Naive thymus-derived CD8-positive, alpha-beta T cell (primary cell): ENCODE results near the gene SLC35B2. TPM values are rescaled to one million over a fixed set of nuclear protein-coding genes. Genes with fewer than 3 reads are reported as not detected.

Source experiments
- ATAC-seq, 2 donors: fragments of 150-1000 bp; cut with Tn5 transposase in 1 of 2; sonication (Bioruptor Pico), chemical (Tn5 transposase) in 1 of 2; 1 replicate in 1 of 2; 2 replicates in 1 of 2; pipeline ENCODE4 v1.10.0; 2021; ENCODE audit warnings: mild to moderate bottlenecking in 2 of 2, moderate library complexity in 2 of 2
- POLR2A ChIA-PET: fragments of 350-600 bp; sonication (Branson Sonifier 250); formaldehyde crosslinking; loops from one replicate; lab custom pipeline; 2021; ENCODE audit warnings: antibody characterized with exemption; lab: Charles Lee
- DNase-seq, 10 donors: peaks; one replicate each; pipeline versions ENCODE4 v3.0.0 to v3.0.0-alpha.2; 2020 to 2022
- H3K27ac Mint-ChIP-seq, 10 donors: one replicate each; pipeline ENCODE4 v1.8.0; 2020 to 2022; ENCODE audit warnings: mild to moderate bottlenecking in 10 of 10, mixed read lengths in 10 of 10, moderate library complexity in 4 of 10, inconsistent platforms in 1 of 10
- H3K27me3 Mint-ChIP-seq, 5 donors: one replicate each; pipeline ENCODE4 v1.8.0; 2021 to 2022; ENCODE audit warnings: mixed read lengths in 5 of 5
- H3K36me3 Mint-ChIP-seq, 3 donors: one replicate each; pipeline ENCODE4 v1.8.0; 2020 to 2022; ENCODE audit warnings: mixed read lengths in 3 of 3, mild to moderate bottlenecking in 2 of 3, inconsistent platforms in 1 of 3
- H3K4me1 Mint-ChIP-seq, 4 donors: one replicate each; pipeline ENCODE4 v1.8.0; 2021 to 2022; ENCODE audit warnings: mixed read lengths in 4 of 4
- H3K4me3 Mint-ChIP-seq, 10 donors: one replicate each; pipeline ENCODE4 v1.8.0; 2020 to 2022; ENCODE audit warnings: mild to moderate bottlenecking in 10 of 10, mixed read lengths in 10 of 10, moderate library complexity in 6 of 10, inconsistent platforms in 1 of 10
- H3K9me3 Mint-ChIP-seq, 9 donors: one replicate each; pipeline ENCODE4 v1.8.0; 2020 to 2022; ENCODE audit warnings: mixed read lengths in 9 of 9, mild to moderate bottlenecking in 3 of 9, inconsistent platforms in 1 of 9, moderate library complexity in 1 of 9
- polyA plus RNA-seq, 3 donors: library from polyadenylated mRNA; unstranded; fragments of 300-500 nt; fragmentation: Illumina TruSeq; gene quantifications; one replicate each; pipeline ENCODE4 v1.2.3, GENCODE V29; 2021
- total RNA-seq, 8 experiments: library from RNA in 2 of 8; stranded (reverse) in 2 of 8; gene quantifications; one replicate each; pipeline ENCODE4 v1.2.3 and lab custom pipeline; 2021 to 2026

SLC35B2 gene
- total and polyA plus RNA-seq, 5 experiments from 2014 or later = 18.0 to 40.1 (median 31.9) TPM

- Mint-ChIP-seq H3K36me3 (peaks cover 8 to 53% (median 22%) of the 10 kb centered on the region in 3 donors), H3K27ac (peak overlapping the region; percentile 78 to 94 (median 92)), H3K4me3 (peak overlapping the region; percentile 78 to 97 (median 88)), H3K27me3 (no peaks in the 10 kb centered on the region), H3K4me1 (peaks cover 41 to 85% (median 64%) of the 10 kb centered on the region in 4 donors), H3K9me3 (no peaks in the 10 kb centered on the region)
- POLR2A ChIA-PET = interaction anchor here (0.5 to 5.9 kb wide), 14 partner anchors 8 to 215 kb away, joined by 3 to 156 read pairs (median 4); partner anchors contain the start of genes AARS2, CDC5L, HSP90AB1 and TMEM151B
- DNase-seq (peak in 5 of 10 donors; percentile 50 to 70 (median 59)), ATAC-seq (peak; percentile 20 to 33)
Observed at GRCh38 chr6:44255871-44256774, 1.2 kb downstream of the SLC35B2 start.

DNA sequence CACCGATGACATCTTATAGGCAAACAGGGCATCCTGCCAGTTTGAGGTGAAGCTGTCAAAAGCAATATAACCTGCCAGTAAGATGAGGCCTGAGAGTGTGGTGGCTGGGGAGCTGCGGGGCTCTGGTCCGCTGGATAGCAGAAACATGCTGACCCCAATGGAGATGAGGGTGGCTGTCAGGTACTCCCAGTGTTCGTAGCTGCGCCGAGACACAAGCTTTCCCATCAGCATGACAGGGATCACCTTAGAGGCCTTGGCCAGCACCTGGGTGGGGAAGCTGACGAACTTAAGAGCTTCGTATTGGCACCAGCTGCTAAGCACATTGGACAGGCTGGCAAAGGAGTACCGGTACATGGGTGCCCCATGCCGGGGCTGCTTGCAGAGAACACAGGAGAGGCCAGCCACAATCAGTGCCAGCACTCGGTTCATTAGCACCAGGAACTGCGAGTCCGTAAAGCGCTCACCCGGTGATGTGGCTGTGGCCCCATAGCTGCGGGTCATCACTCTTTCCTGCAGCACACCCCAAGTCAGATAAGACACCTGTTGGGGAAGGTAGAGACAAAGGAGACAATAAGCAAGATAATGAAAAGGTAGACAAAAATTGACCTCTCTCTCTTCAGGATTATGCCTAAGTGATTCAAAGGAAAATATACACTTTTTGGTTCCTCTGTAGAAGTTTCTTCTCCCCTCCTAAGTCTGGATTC lies 2.1 kb downstream of the SLC35B2 start:
- H3K27me3 Mint-ChIP-seq = no peaks in the 10 kb centered on the region
- ATAC-seq (no peak), DNase-seq (no peak)
- peak overlapping the region; percentile 78 to 97 (median 88) for H3K4me3 Mint-ChIP-seq
- no peaks in the 10 kb centered on the region for H3K9me3 Mint-ChIP-seq
- H3K36me3 Mint-ChIP-seq = peaks cover 8 to 61% (median 25%) of the 10 kb centered on the region in 3 donors
- POLR2A ChIA-PET = interaction anchor here (0.5 to 5.9 kb wide), 3 partner anchors 9 to 39 kb away, joined by 4 to 156 read pairs (median 7); partner anchors contain the start of gene HSP90AB1
- peak overlapping the region; percentile 71 to 94 (median 92) for H3K27ac Mint-ChIP-seq
- peaks cover 44 to 83% (median 70%) of the 10 kb centered on the region in 4 donors for H3K4me1 Mint-ChIP-seq

DNA sequence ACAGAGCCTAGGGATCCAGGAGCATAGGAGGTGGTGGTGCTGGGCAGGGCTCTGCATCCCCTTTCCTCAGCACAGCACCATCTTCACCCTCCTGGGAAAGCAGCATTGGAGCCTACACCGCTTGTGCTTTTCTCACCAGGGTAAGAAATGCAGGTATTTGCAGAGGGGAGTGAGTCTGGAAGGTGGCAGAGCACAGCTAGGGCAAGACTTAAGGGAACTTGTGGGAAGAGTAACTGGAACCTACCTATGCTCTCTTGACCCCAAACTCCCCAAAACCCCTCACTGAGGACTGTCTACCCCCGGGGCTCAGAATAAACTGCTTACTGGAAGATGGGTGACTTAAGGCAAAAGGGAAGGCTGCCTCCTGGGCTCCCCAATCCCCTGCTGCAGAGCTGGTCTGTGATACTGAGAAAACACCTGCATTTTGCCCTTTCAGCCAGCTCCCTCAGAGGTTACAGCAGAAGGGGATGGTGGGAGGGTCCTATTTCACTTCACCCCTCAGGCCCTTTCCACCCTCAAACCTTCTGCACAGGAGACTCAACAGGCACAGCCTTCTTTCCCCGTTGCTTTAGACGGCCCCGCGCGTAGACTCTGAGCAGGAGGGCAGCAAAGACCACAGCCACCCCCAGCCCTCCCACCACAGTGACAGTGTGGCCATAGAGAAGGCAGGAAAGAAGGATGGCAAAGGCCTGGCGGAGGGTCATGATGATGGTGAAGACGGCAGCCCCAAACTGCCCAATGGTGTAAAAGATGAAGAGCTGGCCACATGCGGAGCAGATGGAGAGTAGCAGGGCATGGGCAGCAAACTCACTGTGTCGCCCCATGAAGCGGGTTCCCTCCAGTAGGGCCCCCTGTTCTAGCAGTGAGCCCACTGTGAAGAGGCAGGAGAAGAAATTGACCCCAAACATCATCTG lies 2.9 kb downstream of the SLC35B2 start:
- Mint-ChIP-seq H3K27me3 (no peaks in the 10 kb centered on the region), H3K4me3 (peak overlapping the region in 6 of 10 donors; percentile 22 to 85 (median 71)), H3K36me3 (peaks cover 8 to 69% (median 27%) of the 10 kb centered on the region in 3 donors), H3K9me3 (no peaks in the 10 kb centered on the region), H3K27ac (peak overlapping the region in 9 of 10 donors; percentile 19 to 93 (median 74)), H3K4me1 (peaks cover 50 to 87% (median 78%) of the 10 kb centered on the region in 4 donors)
- POLR2A ChIA-PET = interaction anchor here (0.5 to 5.9 kb wide), 6 partner anchors 8 to 1507 kb away, joined by 3 to 156 read pairs (median 3); partner anchors contain the start of gene HSP90AB1
- ATAC-seq = no peak
- DNase-seq = no peak

GRCh38 chr6:44253307-44254101 lies 3.8 kb downstream of the SLC35B2 start:
- peak in 8 of 10 donors; percentile 49 to 71 (median 54) for DNase-seq
- peak overlapping the region in 2 of 10 donors; percentile 18 to 62 for H3K4me3 Mint-ChIP-seq
- no peaks in the 10 kb centered on the region for H3K27me3 Mint-ChIP-seq
- peaks cover 8 to 74% (median 32%) of the 10 kb centered on the region in 3 donors for H3K36me3 Mint-ChIP-seq
- POLR2A ChIA-PET = interaction anchor here (0.5 to 5.9 kb wide), 4 partner anchors 7 to 1506 kb away, joined by 3 to 156 read pairs (median 3); partner anchors contain the start of gene HSP90AB1
- H3K27ac Mint-ChIP-seq = peak overlapping the region in 9 of 10 donors; percentile 1 to 93 (median 45)
- no peaks in the 10 kb centered on the region for H3K9me3 Mint-ChIP-seq
- peak in 1 of 2 donors; percentile 18 for ATAC-seq
- peaks cover 56 to 89% (median 84%) of the 10 kb centered on the region in 4 donors for H3K4me1 Mint-ChIP-seq

GRCh38 chr6:44251576-44252524 lies 5.5 kb downstream of the SLC35B2 start:
- peaks cover 11 to 83% (median 37%) of the 10 kb centered on the region in 3 donors for H3K36me3 Mint-ChIP-seq
- POLR2A ChIA-PET = interaction anchor here (1.4 kb wide), 1 partner anchor 10 kb away, joined by 3 read pairs; no protein-coding TSS in a partner anchor
- H3K4me3 Mint-ChIP-seq = peak overlapping the region in 5 of 10 donors; percentile 5 to 48 (median 15)
- H3K27me3 Mint-ChIP-seq = peaks cover 0 to 2% (median 0%) of the 10 kb centered on the region in 5 donors
- DNase-seq (no peak), ATAC-seq (no peak)
- peak overlapping the region in 7 of 10 donors; percentile 4 to 99 (median 37) for H3K27ac Mint-ChIP-seq
- peaks cover 55 to 90% (median 82%) of the 10 kb centered on the region in 4 donors for H3K4me1 Mint-ChIP-seq
- H3K9me3 Mint-ChIP-seq = peaks cover 0 to 2% (median 0%) of the 10 kb centered on the region in 9 donors

- POLR2A ChIA-PET = interaction anchor here (1.4 kb wide), 1 partner anchor 9 kb away, joined by 3 read pairs; no protein-coding TSS in a partner anchor
- peak overlapping the region in 1 of 10 donors; percentile 100 for H3K4me3 Mint-ChIP-seq
Observed at GRCh38 chr6:44250718-44251123, 6.6 kb downstream of the SLC35B2 start.

DNA sequence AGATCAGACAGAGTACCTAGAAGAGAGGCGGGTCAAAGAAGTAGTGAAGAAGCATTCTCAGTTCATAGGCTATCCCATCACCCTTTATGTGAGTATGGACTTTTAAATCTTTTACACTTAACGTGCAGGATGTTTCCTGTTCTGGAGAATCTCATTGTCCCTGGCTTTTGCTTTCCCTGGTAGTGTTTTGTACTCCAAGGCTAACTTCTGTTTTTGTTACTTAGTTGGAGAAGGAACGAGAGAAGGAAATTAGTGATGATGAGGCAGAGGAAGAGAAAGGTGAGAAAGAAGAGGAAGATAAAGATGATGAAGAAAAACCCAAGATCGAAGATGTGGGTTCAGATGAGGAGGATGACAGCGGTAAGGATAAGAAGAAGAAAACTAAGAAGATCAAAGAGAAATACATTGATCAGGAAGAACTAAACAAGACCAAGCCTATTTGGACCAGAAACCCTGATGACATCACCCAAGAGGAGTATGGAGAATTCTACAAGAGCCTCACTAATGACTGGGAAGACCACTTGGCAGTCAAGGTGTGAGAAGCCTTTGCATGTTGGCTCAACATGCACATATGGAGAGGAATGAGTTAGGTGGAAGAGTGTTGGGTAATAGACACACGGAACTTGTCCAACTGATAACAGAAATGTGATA lies 7.1 kb downstream of the SLC35B2 start:
- Mint-ChIP-seq H3K27ac (peak overlapping the region in 9 of 10 donors; percentile 2 to 99 (median 45)), H3K4me1 (peaks cover 49 to 85% (median 76%) of the 10 kb centered on the region in 4 donors), H3K36me3 (peaks cover 13 to 75% (median 37%) of the 10 kb centered on the region in 3 donors)

More at GRCh38 chr6:44250718-44251123, 6.6 kb downstream of the SLC35B2 start:
- Mint-ChIP-seq H3K36me3 (peaks cover 13 to 80% (median 37%) of the 10 kb centered on the region in 3 donors), H3K27me3 (peaks cover 0 to 3% (median 0%) of the 10 kb centered on the region in 5 donors), H3K4me1 (peaks cover 48 to 85% (median 76%) of the 10 kb centered on the region in 4 donors), H3K27ac (peak overlapping the region in 3 of 10 donors; percentile 27 to 99 (median 56)), H3K9me3 (peaks cover 0 to 4% (median 0%) of the 10 kb centered on the region in 9 donors)
- ATAC-seq (no peak), DNase-seq (no peak)

DNA sequence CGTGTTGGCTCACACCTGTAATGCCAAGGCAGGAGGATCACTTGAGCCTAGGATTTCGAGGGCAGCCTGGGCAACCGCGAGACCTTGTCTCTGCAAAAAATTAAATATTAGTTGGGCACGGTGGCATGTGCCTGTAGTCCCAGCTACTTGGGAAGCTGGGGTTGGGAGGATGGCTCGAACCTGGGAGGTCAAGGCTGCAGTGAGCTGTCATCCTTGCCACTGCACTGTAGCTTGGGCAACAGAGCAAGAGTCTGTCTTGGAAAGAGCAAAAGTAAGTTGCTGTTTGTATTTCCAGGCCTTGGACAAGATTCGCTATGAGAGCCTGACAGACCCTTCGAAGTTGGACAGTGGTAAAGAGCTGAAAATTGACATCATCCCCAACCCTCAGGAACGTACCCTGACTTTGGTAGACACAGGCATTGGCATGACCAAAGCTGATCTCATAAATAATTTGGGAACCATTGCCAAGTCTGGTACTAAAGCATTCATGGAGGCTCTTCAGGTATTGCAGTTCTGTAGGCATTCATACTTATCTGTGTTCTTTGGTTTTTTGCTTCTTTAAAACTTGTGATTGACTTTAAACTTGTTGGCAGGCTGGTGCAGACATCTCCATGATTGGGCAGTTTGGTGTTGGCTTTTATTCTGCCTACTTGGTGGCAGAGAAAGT lies 8.1 kb downstream of the SLC35B2 start:
- POLR2A ChIA-PET = interaction anchor here (1.1 to 6.1 kb wide), 3 partner anchors 7 to 14 kb away, joined by 3 to 156 read pairs (median 54); partner anchors contain the start of gene SLC35B2
- H3K27me3 Mint-ChIP-seq = peaks cover 0 to 3% (median 0%) of the 10 kb centered on the region in 5 donors
- H3K9me3 Mint-ChIP-seq = peaks cover 0 to 4% (median 0%) of the 10 kb centered on the region in 9 donors
- peaks cover 13 to 65% (median 33%) of the 10 kb centered on the region in 3 donors for H3K36me3 Mint-ChIP-seq
- DNase-seq (no peak), ATAC-seq (no peak)
- H3K27ac Mint-ChIP-seq = peak overlapping the region in 9 of 10 donors; percentile 3 to 100 (median 78)
- H3K4me3 Mint-ChIP-seq = peak overlapping the region; percentile 90 to 100 (median 98)
- peaks cover 44 to 77% (median 69%) of the 10 kb centered on the region in 4 donors for H3K4me1 Mint-ChIP-seq

More for the DNA sequence above, 7.1 kb downstream of the SLC35B2 start:
- POLR2A ChIA-PET = no interaction called here
- Mint-ChIP-seq H3K27me3 (peaks cover 0 to 3% (median 0%) of the 10 kb centered on the region in 5 donors), H3K4me3 (peak overlapping the region in 7 of 10 donors; percentile 4 to 100 (median 76)), H3K9me3 (peaks cover 0 to 4% (median 0%) of the 10 kb centered on the region in 9 donors)
- ATAC-seq (no peak), DNase-seq (no peak)
